ENCODE data around the gene ADAMTS8. TPM values are rescaled to one million over a fixed set of nuclear protein-coding genes. Genes with fewer than 3 reads are reported as not detected.

ADAMTS8 gene
- total and polyA plus RNA-seq, 10 of the 15 experiments (the other 5 are each of a cell fraction or from before 2014, with no cell fraction given), result not detected

- BruUV-seq (replicated peaks), result no TSS peak
- TF ChIP-seq RAD51 (IDR thresholded peaks at IDR 0.05), result no peak
- TF ChIP-seq ASH2L (IDR thresholded peaks at IDR 0.05; ENCODE audit: borderline replicate concordance, low read depth), result no peak
- no peak for TF ChIP-seq MTA3 (IDR thresholded peaks at IDR 0.05; ENCODE audit: borderline replicate concordance, low read length)
- TF ChIP-seq MXI1 (IDR thresholded peaks at IDR 0.05; ENCODE audit: low read depth, low read length), result no peak
- no peak for TF ChIP-seq YBX1 (IDR thresholded peaks at IDR 0.05)
- TF ChIP-seq SREBF1 (IDR thresholded peaks at IDR 0.05; ENCODE audit: low read length), result no peak
- no peak for TF ChIP-seq TCF12 (IDR thresholded peaks at IDR 0.05; ENCODE audit: low read depth, low read length)
- TF ChIP-seq TCF7 (IDR thresholded peaks at IDR 0.05; ENCODE audit: borderline replicate concordance), result no peak
- TF ChIP-seq IKZF2 (IDR thresholded peaks at IDR 0.05), result no peak
- TF ChIP-seq KDM1A (IDR thresholded peaks at IDR 0.05; ENCODE audit: borderline replicate concordance), result no peak
- Histone ChIP-seq H3K79me2 (ENCODE audit: control insufficient read depth, insufficient read depth, low read length) (no peaks in the 10 kb centered on the region), H3K9me3 (replicated peaks; ENCODE audit: control insufficient read depth, insufficient read depth, low read length) (no peaks in the 10 kb centered on the region), H3K4me1 (ENCODE audit: control insufficient read depth, insufficient read depth, low read length) (no peaks in the 10 kb centered on the region), H3K27ac (ENCODE audit: control insufficient read depth, insufficient read depth) (no peak overlapping the region), H3K36me3 (ENCODE audit: control insufficient read depth in 2 of 2, insufficient read depth in 2 of 2, low read length in 1 of 2) (no peaks in the 10 kb centered on the region), H3K9ac (ENCODE audit: control insufficient read depth, insufficient read depth, low read length) (no peak overlapping the region), H3K4me2 (ENCODE audit: control insufficient read depth, insufficient read depth) (no peak overlapping the region), H2AFZ (ENCODE audit: control insufficient read depth, low read depth, low read length) (no peak overlapping the region), H3K27me3 (replicated peaks in 1 of 2; ENCODE audit: control insufficient read depth in 2 of 2, insufficient read depth in 2 of 2, low read length in 1 of 2) (peaks cover 2 to 9% of the 10 kb centered on the region in 2 experiments; a peak in 3 of 4 replicates), H4K20me1 (ENCODE audit: control insufficient read depth, insufficient read depth) (no peaks in the 10 kb centered on the region; the same call in 1 of the 2 replicates), H3K4me3 (no peak overlapping the region)
- POLR2A ChIA-PET, result no interaction called here
- intact Hi-C loops (cut with micrococcal nuclease; ENCODE audit: unreplicated experiment) (no loop called here), in situ Hi-C loops (cut with MboI) (no loop called here)
- ATAC-seq (no peak), FAIRE-seq (no peak), DNase-seq (ENCODE audit: low read depth, low spot score) (no peak)
- RAD21 ChIA-PET (ENCODE audit: unreplicated experiment), result no interaction called here
- SMC1A ChIA-PET (ENCODE audit: uncharacterized antibody, unreplicated experiment), result interaction anchor here (0.6 kb wide), 1 partner anchor 617 kb away, joined by 3 read pairs; no protein-coding TSS in a partner anchor
- 43% methylated on average over 12 of the region's 12 CpGs for WGBS (ENCODE audit: insufficient coverage, insufficient replicate concordance, low lambda C conversion rate, missing lambda C conversion rate)
- CTCF ChIA-PET, result interaction anchor here (1.3 kb wide), 1 partner anchor 473 kb away, joined by 3 read pairs; no protein-coding TSS in a partner anchor
These were observed 9.7 kb downstream of the ADAMTS8 start for GRCh38 chr11:130418756-130419155.

- in situ Hi-C loops (cut with MboI) (no loop called here), intact Hi-C loops (cut with micrococcal nuclease; ENCODE audit: unreplicated experiment) (no loop called here)
- H3K4me1 ChIP-seq (ENCODE audit: control insufficient read depth, insufficient read depth, low read length), result no peaks in the 10 kb centered on the region
- peaks cover 2 to 9% of the 10 kb centered on the region in 2 experiments; a peak in 3 of 4 replicates for H3K27me3 ChIP-seq (replicated peaks in 1 of 2; ENCODE audit: control insufficient read depth in 2 of 2, insufficient read depth in 2 of 2, low read length in 1 of 2)
- no peak overlapping the region for H3K9ac ChIP-seq (ENCODE audit: control insufficient read depth, insufficient read depth, low read length)
- ChIA-PET POLR2A (no interaction called here), RAD21 (ENCODE audit: unreplicated experiment) (no interaction called here), CTCF (interaction anchor here (1.1 to 1.3 kb wide), 2 partner anchors 444 to 473 kb away, joined by 3 read pairs; no protein-coding TSS in a partner anchor), SMC1A (ENCODE audit: uncharacterized antibody, unreplicated experiment) (interaction anchor here (1.0 kb wide), 1 partner anchor 202 kb away, joined by 3 read pairs; no protein-coding TSS in a partner anchor)
- no peak for FAIRE-seq
- no peak for ATAC-seq
- no peaks in the 10 kb centered on the region for H3K36me3 ChIP-seq (ENCODE audit: control insufficient read depth in 2 of 2, insufficient read depth in 2 of 2, low read length in 1 of 2)
- no TSS peak for BruUV-seq (replicated peaks)
- DNase-seq (ENCODE audit: low read depth, low spot score), result no peak
- no peaks in the 10 kb centered on the region for H3K79me2 ChIP-seq (ENCODE audit: control insufficient read depth, insufficient read depth, low read length)
- no peaks in the 10 kb centered on the region for H3K9me3 ChIP-seq (replicated peaks; ENCODE audit: control insufficient read depth, insufficient read depth, low read length)
- no peak overlapping the region for H3K4me2 ChIP-seq (ENCODE audit: control insufficient read depth, insufficient read depth)
- no peak overlapping the region for H3K4me3 ChIP-seq
- H4K20me1 ChIP-seq (ENCODE audit: control insufficient read depth, insufficient read depth), result no peaks in the 10 kb centered on the region
- H3K27ac ChIP-seq (ENCODE audit: control insufficient read depth, insufficient read depth), result no peak overlapping the region
- H2AFZ ChIP-seq (ENCODE audit: control insufficient read depth, low read depth, low read length), result no peak overlapping the region
- WGBS (ENCODE audit: insufficient coverage, insufficient replicate concordance, low lambda C conversion rate, missing lambda C conversion rate), result 37% methylated on average over 5 of the region's 5 CpGs
- TF ChIP-seq BHLHE40 (IDR thresholded peaks at IDR 0.05; ENCODE audit: borderline replicate concordance in 1 of 2, low read depth in 2 of 2, low read length in 1 of 2), result no peak
- no peak for TF ChIP-seq USF2 (IDR thresholded peaks at IDR 0.05; ENCODE audit: borderline replicate concordance, low read depth, low read length)
- no peak for TF ChIP-seq CBFB (IDR thresholded peaks at IDR 0.05; ENCODE audit: low read depth)
- no peak for TF ChIP-seq YBX1 (IDR thresholded peaks at IDR 0.05)
- TF ChIP-seq ZSCAN29 (IDR thresholded peaks at IDR 0.05), result no peak
- no peak for TF ChIP-seq E2F4 (IDR thresholded peaks at IDR 0.05; ENCODE audit: low read depth, low read length)
- TF ChIP-seq BRCA1 (IDR thresholded peaks at IDR 0.05; ENCODE audit: low read depth, low read length), result no peak
- TF ChIP-seq EED (IDR thresholded peaks at IDR 0.05; ENCODE audit: low read depth), result no peak
- TF ChIP-seq CREB1 (IDR thresholded peaks at IDR 0.05; ENCODE audit: low read depth), result no peak
- TF ChIP-seq KAT2A (conservative IDR thresholded peaks at IDR 0.05; ENCODE audit: control insufficient read depth, low read depth, low read length), result no peak
- no peak for TF ChIP-seq FOS (IDR thresholded peaks at IDR 0.05; ENCODE audit: borderline replicate concordance, extremely low read depth, insufficient read length)
These were observed 10.2 kb downstream of the ADAMTS8 start for GRCh38 chr11:130418210-130418609.
